Stimulated activated CD8-positive, alpha-beta memory T cell treated with anti-CD3 and anti-CD28 coated beads, Interleukin-4, amount 100 ng/mL, for 24 hours (primary cell): ENCODE data around the gene XNDC1N.
"Not testable (repeated sequence)": the region's sequence is repeated elsewhere in the genome, so short reads cannot be mapped to it uniquely, and the experiment has no call there.

Source experiments
- DNase-seq: peaks from one replicate; pipeline ENCODE4 v3.0.0-alpha.2; 2020; ENCODE audit warnings: low read depth

XNDC1N gene

DNA sequence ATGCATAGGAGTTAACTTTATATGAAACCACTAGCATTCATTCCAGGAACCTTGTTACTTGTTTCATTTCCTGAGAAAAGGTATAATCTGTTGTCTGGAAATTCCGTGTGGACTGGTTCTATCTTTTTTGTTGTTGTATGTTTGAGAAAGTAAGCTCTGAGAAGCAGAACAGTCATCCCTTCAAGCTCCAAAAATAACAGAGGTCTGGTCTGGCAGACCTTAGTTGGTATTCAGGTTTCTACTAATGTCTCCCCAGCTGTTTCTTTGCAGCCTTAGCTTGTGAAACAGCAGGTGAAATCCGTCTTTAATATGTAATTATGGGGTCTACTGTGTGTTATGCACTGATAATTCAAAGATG, 2.8 kb upstream of the XNDC1N start:
- no peak for DNase-seq

DNA sequence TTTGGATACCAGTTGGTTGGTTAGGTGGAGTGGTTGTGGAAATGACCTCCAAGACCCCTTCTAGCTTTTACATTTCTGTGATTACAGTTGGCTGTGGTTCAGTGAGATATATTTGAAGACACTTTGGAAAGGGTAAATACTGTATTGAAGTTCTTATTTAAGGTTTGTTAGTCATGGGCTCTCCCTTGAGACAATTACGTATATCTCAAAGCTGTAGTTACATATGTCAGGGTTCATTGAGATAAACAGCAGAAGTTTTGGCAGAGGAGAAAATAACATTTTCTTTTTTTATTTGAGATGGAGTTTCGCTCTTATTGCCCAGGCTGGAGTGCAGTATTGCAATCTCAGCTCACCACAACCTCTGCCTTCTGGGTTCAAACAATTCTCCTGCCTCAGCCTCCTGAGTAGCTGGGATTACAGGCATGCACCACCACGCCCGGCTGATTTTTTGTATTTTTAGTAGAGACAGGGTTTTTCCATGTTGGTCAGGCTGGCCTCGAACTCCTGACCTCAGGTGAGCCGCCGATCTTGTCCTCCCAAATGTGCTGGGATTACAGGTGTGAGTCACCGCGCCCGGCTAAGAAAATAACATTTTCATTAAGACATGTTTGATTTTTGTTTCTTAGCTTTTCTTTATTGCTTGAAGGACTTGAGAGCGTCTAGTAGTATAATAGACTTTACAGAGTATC, 2.3 kb upstream of the XNDC1N start:
- DNase-seq: no peak

DNA sequence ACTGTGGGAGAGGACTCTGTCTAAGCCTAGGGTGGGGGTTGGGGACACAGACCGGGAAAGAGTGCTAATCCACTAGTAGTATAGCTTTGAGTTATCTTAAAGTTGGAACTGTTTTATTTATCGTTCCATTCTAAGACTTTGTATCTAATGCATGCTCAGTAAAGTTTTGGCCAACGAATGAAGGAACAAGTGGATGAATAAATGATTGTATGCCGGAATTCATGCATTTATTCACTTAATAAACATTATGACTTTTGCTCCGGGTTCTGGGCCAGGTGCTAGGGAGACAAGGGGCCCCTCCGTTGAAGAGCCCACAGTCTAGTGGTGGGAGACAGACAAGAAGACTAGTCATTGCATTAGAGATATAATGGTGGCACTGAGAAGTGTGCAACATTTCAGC, 1.1 kb upstream of the XNDC1N start:
- DNase-seq: no peak

DNA sequence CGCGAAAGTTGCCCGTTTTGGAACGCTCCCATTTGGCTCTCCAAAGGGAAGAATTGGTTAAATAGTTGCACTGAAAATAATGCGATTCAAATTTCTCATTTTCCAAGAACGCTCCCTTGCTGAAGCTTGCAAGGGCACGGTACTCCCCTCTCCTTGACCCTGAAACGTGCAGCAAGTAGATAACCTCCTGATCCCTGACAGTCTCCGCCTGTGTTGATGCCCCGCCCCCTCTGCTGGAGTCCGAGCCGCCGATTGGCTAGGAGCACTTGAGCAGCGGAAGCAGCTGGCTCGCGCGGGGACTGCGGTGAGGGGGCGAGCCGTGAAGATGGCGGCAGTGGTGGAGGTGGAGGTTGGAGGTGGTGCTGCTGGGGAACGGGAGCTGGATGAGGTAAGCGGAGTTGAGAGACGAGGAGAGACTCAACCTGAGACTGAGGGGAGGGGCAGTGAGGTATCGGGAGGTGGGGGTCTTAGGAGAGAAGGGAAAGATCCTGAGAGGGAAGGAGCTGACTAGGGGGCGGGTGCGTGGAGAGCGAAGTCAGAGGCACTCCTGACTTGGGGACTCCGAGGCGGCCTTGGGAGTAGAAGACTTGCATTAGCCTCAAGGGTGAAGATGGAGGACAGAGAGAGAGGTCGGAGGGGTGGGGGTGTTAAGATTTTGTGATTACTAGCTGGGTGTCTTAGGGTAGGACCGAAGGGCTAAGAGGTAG, 496 bp upstream of the XNDC1N start, which contains the start of gene RNF121:
Gene RNF121 (plus strand): TSS at position 310 of the 707 bp plus-strand sequence. CDS start 16 bp downstream, at position 326.
- DNase-seq: peak; percentile 98

DNA sequence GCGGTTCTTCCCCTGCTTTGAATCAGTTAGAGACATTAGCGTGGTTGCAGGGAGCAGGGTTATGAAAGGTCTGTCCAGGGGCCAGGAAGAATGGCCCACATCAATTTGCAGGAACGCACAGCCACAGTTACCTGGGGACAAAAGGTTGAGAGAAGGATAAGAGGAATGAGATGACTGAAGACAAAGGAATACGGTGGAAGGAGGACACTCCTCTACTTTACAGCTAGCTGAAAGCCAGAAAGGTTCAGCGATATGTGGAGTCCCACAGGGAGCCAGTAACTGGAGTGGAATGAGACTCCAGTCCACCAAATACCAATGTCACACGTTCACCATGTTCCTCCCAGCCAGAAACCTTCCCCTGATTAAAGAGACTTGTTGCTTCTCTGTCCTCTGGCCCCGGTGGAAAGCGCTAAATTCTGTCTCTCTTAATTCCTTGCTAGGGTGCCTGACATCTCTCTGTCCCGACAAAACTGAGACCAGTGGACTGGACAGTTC, 10.7 kb downstream of the XNDC1N start:
- no peak for DNase-seq

DNA sequence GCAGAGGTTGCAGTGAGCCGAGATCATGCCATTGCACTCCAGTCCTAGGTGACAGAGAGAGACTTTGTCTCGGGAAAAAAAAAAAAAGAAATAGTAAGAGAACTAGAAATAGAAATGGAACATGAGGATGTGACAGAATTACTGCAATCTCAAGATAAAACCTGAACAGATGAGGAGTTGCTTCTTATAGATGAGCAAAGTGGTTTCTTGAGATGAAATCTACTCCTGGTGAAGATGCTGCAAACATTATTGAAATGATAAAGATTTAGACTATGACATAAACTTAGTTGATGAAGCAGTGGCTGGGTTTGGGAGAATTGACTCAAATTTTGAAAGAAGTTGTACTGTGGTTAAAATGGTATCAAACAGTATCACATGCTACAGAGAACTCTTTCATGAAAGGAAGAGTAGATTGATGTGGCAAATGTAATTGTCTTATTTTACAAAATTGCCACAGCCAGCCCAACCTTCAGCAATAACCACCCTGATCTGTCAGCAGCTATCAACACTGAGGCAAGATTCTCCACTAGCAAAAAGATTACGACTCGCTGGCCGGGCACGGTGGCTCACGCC, 13.7 kb downstream of the XNDC1N start:
- DNase-seq: no peak

DNA sequence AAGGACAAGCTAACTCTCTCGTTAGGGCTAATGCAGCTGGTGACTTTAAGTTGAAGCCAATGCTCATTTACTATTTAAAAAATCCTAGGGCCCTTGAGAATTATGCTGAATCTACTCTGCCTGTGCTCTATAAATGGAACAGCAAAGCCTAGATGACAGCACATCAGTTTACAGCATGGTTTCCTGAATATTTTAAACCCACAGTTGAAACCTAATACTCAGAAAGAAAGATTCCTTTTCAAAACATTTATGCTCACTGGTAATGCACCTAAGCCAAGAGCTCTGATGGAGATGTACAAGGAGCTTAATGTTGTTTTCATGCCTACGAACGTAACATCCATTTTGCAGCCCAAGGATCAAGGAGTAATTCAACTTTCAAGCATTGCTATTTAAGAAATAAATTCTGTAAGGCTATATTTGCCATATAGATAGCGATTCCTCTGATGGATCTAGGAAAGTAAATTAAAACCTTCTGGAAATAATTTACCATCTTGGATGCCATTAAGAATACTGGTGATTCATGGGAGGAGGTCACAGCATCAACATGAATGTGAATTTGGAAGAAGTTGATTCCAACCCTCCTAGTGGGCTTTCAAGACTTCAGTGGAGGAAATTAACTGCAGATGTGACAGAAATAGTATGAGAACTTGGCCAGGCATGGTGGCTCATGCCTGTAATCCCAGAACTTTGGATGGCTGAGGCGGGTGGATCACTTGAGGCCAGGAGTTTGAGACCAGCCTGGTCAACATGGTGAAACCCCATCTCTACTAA, 14.5 kb downstream of the XNDC1N start:
- no peak for DNase-seq

DNA sequence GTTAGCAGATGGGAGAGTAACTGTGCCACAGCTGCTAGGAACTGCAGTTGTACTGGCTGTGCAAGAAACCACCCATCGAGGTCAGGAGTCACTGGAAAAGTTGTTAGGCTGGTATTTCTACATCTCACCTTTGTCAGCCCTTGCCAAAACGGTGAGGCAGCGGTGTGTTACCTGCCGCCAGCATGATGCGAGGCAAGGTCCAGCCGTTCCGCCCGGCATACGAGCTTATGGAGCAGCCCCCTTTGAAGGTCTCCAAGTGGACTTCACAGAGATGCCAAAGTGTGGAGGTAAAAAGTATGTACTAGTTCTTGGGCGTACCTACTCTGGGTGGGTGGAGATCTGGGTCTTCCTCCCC, 16.4 kb downstream of the XNDC1N start:
- DNase-seq: not testable (repeated sequence)

DNA sequence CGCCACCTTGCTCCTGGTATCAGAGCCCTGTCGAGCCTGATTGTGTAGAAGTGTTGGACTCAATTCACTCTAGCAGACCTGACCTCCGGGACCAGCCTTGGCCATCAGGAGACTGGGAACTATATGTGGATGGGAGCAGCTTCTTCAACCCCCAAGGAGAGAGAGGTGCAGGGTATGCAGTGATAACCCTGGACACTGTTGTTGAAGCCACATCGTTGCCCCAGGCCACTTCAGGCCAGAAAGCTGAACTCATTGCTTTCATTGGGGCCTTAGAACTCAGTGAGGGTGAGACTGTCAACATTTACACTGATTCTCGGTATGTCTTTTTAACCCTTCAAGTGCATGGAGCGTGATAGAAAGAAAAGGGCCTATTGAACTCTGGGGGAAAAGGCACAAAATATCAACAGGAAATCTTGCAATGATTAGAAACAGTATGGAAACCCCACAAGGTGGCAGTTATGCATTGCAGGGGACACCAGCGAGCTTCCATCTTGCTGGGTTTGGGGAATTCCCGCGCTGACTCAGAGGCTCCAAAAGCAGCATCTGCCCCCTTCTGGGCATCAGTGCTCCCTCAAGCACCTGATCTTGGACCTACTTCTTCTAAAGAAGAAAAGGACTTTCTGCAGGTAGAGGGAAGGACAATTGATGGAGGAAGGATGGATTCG, 16.9 kb downstream of the XNDC1N start:
- DNase-seq: peak; percentile 39

DNA sequence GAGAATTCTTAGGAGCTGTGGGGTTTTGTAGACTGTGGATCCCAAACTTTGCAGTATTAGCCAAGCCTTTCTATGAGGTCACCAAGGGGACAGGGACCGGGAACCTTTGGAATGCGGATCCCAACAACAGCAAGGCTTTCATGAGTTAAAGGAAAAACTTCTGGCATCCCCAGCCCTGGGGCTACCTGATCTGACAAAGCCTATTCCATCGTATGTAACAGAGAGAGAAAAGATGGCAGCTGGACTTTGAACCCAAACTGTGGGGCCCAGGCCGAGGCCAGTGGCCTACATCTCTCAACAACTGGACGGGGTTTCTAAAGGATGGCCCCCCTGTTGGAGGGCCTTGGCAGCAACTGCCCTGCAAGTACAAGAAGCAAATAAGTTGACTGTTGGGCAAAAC, 17.6 kb downstream of the XNDC1N start:
- DNase-seq: not testable (repeated sequence)

DNA sequence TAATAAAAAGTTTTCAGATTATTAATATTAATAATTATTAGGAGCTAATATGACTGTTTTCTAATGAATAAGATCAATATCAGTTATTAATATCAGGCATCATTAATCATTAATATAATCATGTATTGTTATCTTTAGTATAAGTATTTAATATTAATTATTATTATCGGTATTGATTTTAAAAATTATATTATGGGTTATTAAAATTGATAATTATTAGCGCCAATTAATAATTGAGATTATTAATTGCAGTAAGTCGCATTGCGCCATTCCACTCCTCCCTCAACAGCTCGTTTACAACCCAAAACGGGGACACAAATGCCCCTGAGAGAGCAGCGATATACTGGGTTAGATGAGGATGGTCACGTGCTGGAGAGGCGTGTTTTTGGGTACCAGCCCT, 20.2 kb downstream of the XNDC1N start:
- no peak for DNase-seq

DNA sequence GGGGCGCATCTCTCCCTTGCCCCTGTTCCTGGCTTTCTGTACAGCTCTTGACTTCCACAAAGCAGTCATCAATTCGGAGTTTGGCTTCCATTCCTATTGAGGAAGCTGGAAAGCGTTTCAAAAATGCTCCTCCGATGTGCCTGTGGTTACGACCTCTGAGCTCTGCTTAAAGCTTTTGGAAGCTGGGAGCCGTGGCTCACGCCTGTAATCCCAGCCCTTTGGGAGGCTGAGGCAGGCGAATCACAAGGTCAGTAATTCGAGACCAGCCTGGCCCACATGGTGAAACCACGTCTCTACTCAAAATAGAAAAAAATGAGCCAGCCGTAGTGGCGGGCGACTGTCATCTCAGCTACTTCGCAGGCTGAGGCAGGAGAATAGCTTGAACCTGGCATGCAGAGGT, 27.3 kb downstream of the XNDC1N start:
- not testable (repeated sequence) for DNase-seq

DNA sequence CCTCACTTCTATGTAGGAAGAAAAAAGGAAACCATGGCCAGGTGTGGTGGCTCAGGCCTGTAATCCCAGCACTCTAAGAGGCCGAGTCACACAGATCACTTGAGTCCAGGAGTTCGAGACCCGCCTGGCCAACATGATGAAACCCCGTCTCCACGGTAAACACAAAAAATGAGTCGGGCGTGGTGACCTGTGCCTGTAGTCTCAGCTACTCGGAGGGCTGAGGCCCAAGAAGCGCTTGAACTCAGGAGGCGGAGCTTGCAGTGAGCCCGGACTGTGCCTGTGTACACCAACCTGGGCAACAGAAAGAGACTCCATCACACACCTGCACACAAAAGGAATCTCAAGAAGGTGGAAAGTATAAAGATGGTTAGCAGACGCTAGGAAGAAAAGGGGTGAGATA, 32.4 kb downstream of the XNDC1N start:
- DNase-seq: no peak

DNA sequence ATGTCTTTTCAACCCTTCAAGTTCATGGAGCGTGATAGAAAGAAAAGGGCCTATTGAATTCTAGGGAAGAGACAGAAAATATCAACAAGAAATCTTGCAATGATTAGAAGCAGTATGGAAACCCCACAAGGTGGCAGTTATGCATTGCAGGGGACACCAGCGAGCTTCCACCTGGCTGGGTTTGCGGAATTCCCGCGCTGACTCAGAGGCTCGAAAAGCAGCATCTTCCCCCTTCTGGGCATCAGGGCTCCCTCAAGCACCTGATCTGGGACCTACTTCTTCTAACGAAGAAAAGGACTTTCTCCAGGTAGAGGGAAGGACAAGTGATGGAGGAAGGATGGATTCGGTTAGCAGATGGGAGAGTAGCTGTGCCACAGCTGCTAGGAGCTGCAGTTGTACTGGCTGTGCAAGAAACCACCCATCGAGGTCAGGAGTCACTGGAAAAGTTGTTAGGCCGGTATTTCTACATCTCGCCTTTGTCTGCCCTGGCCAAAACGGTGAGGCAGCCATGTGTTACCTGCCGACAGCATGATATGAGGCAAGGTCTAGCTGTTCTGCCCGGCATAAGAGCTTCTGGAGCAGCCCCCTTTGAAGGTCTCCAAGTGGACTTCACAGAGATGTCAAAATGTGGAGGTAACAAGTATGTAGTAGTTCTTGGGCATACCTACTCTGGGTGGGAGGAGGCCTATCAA, 39.1 kb downstream of the XNDC1N start:
- DNase-seq: not testable (repeated sequence)

DNA sequence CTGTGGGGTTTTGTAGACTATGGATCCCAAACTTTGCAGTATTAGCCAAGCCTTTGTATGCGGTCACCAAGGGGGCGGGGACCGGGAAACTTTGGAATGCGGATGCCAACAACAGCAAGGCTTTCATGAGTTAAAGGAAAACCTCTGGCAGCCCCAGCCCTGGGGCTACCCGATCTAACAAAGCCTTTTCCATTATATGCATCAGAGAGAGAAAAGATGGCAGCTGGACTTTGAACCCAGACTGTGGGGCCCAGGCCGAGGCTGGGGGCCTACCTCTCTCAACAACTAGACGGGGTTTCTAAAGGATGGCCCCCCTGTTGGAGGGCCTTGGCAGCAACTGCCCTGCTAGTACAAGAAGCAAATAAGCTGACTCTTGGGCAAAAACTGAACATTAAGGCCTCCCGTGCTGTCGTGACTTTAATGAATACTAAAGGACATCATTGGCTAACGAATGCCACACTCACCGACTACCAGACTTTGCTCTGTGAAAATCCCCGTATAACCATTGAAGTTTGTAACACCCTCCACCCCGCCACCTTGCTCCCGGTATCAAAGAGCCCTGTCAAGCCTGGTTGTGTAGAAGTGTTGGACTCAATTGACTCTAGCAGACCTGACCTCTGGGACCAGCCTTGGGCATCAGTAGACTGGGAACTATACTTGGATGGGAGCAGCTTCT, 39.9 kb downstream of the XNDC1N start:
- not testable (repeated sequence) for DNase-seq

DNA sequence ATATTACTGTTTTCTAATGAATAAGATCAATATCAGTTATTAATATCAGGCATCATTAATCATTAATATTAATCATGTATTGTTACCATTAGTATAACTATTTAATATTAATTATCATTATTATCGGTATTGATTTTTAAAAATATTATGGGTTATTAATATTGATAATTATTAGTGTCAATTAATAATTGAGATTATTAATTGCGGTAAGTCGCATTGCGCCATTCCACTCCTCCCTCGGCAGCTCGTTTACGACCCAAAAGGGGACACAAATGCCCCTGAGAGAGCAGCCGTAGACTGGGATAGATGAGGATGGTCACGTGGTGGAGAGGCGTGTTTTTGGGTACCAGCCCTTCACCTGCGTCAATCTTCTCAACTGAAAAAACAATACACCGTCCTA, 42.6 kb downstream of the XNDC1N start:
- DNase-seq: not testable (repeated sequence)
